NB4 (cell line): ENCODE results near the gene BMPER.

Source experiments
- CTCF ChIP-seq: IDR thresholded peaks from one replicate; pipeline ENCODE4 v1.5.1; 2012; ENCODE audit warnings: low read depth, low read length
- MAX ChIP-seq: IDR thresholded peaks from 2 replicates; pipeline ENCODE4 v1.6.1; 2011; ENCODE audit warnings: low read depth, low read length
- MYC ChIP-seq: IDR thresholded peaks from 2 replicates; pipeline ENCODE4 v1.6.1; 2011; ENCODE audit warnings: low read depth, low read length
- POLR2A ChIP-seq: IDR thresholded peaks from 2 replicates; pipeline ENCODE4 v1.6.1; 2011; ENCODE audit warnings: mild to moderate bottlenecking; ENCODE audit not compliant: insufficient read length; ENCODE audit errors: extremely low read depth

GRCh38 chr7:33941418-33941817, 36.1 kb downstream of the BMPER start:
- TF ChIP-seq CTCF (no peak), MAX (no peak), MYC (no peak), POLR2A (no peak)
